OCI-LY3 (cell line): ENCODE results near the gene CDS2.

Experiments
- H2AFZ ChIP-seq: fragments of 200-600, 300-600 bp; shearing (Covaris generic); 2 replicates; pipeline ENCODE4 v1.6.0; 2014; ENCODE audit warnings: antibody characterized with exemption, low read depth, low read length
- H3K27ac ChIP-seq: fragments of 200-600, 300-600 bp; sonication (generic); 2 replicates; pipeline ENCODE4 v1.5.1; 2014; ENCODE audit warnings: mild to moderate bottlenecking, low read length, moderate library complexity, mixed read lengths
- H3K27me3 ChIP-seq: fragments of 200-600, 300-600 bp; sonication (generic); 2 replicates; pipeline ENCODE4 v1.6.1; 2014; ENCODE audit warnings: low read depth, low read length, mixed read lengths
- H3K36me3 ChIP-seq: fragments of 200-600, 300-600 bp; sonication (generic); replicated peaks from 2 replicates; pipeline ENCODE3; 2014; ENCODE audit warnings: low read depth, low read length, mixed read lengths
- H3K4me1 ChIP-seq: fragments of 300-600, 200-600 bp; sonication (generic); 2 replicates; pipeline ENCODE4 v1.6.1; 2014; ENCODE audit warnings: low read length, mixed read lengths
- H3K4me2 ChIP-seq: fragments of 200-600, 300-600 bp; sonication (generic); 2 replicates; pipeline ENCODE4 v1.6.1; 2014; ENCODE audit warnings: low read length, mixed read lengths
- H3K4me3 ChIP-seq: fragments of 300-600, 200-600 bp; sonication (generic); 2 replicates; pipeline ENCODE4 v1.5.1; 2014; ENCODE audit warnings: antibody characterized with exemption, mild to moderate bottlenecking, low read length, moderate library complexity
- H3K79me2 ChIP-seq: fragments of 300-600, 200-600 bp; shearing (Covaris generic); 2 replicates; pipeline ENCODE4 v1.6.1; 2014; ENCODE audit warnings: mild to moderate bottlenecking, low read length, mixed read lengths
- H3K9ac ChIP-seq: fragments of 300-600, 200-600 bp; shearing (Covaris generic); 2 replicates; pipeline ENCODE4 v1.6.0; 2014; ENCODE audit warnings: mild to moderate bottlenecking, low read length, moderate library complexity
- H3K9me3 ChIP-seq: fragments of 200-600, 300-600 bp; shearing (Covaris generic); 2 replicates; pipeline ENCODE4 v1.6.1; 2014; ENCODE audit warnings: low read length, mixed read lengths; ENCODE audit not compliant: insufficient read depth
- H4K20me1 ChIP-seq: fragments of 200-600, 300-600 bp; sonication (generic); 2 replicates; pipeline ENCODE4 v1.6.1; 2016; ENCODE audit warnings: low read length, mixed read lengths; ENCODE audit not compliant: insufficient read depth
- EZH2phosphoT487 ChIP-seq: fragments of 200-600 bp; shearing (Covaris generic); IDR thresholded peaks from 2 replicates; pipeline ENCODE4 v1.6.1; 2018; ENCODE audit warnings: antibody characterized with exemption, mixed run types, low read depth
- TF ChIP-seq, protein P1 (sequence below): fragments of 200-600, 300-600 bp; sonication (generic); IDR thresholded peaks from 2 replicates; pipeline ENCODE4 v1.5.1; 2014; ENCODE audit warnings: antibody characterized with exemption, low read length, low read depth

The CDS2 gene

DNA sequence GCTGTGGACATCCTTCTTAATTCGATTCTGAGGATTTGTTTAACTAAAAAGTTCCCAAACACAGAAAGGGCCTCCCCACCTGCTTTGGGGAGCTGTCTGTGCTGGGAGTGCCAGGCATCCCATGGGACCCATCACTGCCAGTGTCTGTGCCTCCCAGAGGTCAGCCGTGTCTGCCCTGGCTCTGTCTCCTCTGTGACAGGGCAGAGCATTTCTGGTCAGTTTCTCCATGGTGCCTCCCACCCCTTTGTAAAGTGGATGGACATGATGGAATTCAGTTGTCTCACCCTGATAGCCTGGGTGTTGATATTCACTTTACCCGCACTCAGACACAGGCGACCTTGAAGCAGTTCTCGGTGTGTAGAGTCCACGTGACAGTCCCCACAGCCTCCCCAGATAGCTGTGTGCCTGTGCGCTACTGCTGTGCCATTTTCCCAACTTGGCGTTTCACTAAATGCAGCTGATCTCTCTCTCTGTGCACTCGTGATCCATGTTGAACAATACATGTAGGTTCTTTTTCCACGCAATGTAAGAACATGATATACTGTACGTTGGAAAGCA lies 70.5 kb downstream of the CDS2 start:
- Histone ChIP-seq H3K79me2 (no peaks in the 10 kb centered on the region), H3K27me3 (no peaks in the 10 kb centered on the region), H3K9me3 (no peaks in the 10 kb centered on the region), H3K9ac (no peak overlapping the region), H3K4me3 (no peak overlapping the region), H3K4me2 (no peak overlapping the region), H2AFZ (no peak overlapping the region), H3K27ac (no peak overlapping the region), H3K36me3 (peaks cover 28% of the 10 kb centered on the region), H4K20me1 (peaks cover 11% of the 10 kb centered on the region), H3K4me1 (peaks cover 20% of the 10 kb centered on the region)
- TF ChIP-seq, protein P1, sequence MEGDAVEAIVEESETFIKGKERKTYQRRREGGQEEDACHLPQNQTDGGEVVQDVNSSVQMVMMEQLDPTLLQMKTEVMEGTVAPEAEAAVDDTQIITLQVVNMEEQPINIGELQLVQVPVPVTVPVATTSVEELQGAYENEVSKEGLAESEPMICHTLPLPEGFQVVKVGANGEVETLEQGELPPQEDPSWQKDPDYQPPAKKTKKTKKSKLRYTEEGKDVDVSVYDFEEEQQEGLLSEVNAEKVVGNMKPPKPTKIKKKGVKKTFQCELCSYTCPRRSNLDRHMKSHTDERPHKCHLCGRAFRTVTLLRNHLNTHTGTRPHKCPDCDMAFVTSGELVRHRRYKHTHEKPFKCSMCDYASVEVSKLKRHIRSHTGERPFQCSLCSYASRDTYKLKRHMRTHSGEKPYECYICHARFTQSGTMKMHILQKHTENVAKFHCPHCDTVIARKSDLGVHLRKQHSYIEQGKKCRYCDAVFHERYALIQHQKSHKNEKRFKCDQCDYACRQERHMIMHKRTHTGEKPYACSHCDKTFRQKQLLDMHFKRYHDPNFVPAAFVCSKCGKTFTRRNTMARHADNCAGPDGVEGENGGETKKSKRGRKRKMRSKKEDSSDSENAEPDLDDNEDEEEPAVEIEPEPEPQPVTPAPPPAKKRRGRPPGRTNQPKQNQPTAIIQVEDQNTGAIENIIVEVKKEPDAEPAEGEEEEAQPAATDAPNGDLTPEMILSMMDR = no peak
- TF ChIP-seq EZH2phosphoT487 = no peak

DNA sequence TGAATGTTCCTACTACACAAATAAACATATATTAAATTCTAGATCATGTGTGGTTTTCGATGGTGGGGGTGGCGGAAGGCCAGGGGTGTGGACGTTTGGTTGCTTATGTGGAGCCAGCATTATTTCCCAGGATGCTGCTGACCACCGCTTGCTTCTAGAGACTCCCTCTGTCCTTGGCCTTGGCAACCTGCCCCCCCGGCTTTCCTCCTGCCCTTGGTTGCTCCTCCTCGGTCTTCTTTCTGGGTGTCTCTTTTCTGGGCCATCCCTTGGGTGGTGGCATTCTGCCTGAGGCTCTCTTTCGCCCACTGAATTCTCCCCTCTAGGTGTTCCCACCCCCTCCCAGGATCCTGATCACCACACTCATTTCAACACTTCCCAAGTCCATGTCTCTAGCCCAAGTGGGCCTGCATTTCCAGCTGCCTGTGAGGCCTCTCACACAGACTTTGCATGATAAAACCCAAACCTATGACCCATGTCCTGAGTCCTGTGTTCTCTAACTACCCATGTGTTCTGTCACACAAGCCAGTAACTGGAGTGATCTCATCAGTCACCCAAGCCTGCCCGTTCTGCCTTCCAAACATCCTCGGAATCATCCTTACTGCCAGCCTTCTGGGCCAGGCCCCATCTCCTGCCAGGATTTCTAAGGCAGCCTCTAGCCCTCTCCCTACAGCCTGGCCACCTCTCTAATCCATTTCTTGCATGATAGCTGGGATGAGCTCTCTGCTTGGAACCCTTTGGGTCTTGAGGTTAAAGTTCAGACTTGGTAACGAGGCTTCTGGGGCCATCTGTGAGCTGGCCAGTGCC lies 71.2 kb downstream of the CDS2 start:
- TF ChIP-seq, protein P1 = no peak
- no peak for TF ChIP-seq EZH2phosphoT487
- Histone ChIP-seq H3K4me3 (no peak overlapping the region), H3K79me2 (no peaks in the 10 kb centered on the region), H3K9ac (no peak overlapping the region), H3K9me3 (no peaks in the 10 kb centered on the region), H2AFZ (no peak overlapping the region), H3K27ac (no peak overlapping the region), H4K20me1 (peaks cover 11% of the 10 kb centered on the region), H3K4me2 (no peak overlapping the region), H3K4me1 (peaks cover 13% of the 10 kb centered on the region), H3K27me3 (no peaks in the 10 kb centered on the region), H3K36me3 (peaks cover 28% of the 10 kb centered on the region)

DNA sequence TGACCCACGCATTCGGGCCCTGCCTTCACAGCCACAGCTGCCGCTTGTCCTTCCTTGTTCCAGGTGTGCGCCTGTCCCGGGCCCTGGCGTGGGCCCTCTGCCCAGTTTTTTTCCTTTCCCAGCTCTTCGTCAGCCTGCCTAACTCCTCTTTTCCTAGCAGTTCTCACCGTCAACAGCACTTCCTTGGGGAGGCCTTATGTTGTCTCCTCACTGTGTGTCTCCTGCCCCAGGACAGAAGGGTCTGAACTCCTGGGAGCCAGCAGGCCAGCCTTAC lies 71.8 kb downstream of the CDS2 start:
- no peak overlapping the region for H3K4me2 ChIP-seq
- no peak overlapping the region for H3K9ac ChIP-seq
- no peaks in the 10 kb centered on the region for H3K79me2 ChIP-seq
- H3K9me3 ChIP-seq = no peaks in the 10 kb centered on the region
- H4K20me1 ChIP-seq = peaks cover 8% of the 10 kb centered on the region
- no peak overlapping the region for H3K27ac ChIP-seq
- H3K4me3 ChIP-seq = no peak overlapping the region
- TF ChIP-seq, protein P1 = no peak
- TF ChIP-seq EZH2phosphoT487 = no peak
- H3K4me1 ChIP-seq = peaks cover 7% of the 10 kb centered on the region
- H3K36me3 ChIP-seq = peaks cover 28% of the 10 kb centered on the region
- no peak overlapping the region for H2AFZ ChIP-seq
- H3K27me3 ChIP-seq = no peaks in the 10 kb centered on the region

DNA sequence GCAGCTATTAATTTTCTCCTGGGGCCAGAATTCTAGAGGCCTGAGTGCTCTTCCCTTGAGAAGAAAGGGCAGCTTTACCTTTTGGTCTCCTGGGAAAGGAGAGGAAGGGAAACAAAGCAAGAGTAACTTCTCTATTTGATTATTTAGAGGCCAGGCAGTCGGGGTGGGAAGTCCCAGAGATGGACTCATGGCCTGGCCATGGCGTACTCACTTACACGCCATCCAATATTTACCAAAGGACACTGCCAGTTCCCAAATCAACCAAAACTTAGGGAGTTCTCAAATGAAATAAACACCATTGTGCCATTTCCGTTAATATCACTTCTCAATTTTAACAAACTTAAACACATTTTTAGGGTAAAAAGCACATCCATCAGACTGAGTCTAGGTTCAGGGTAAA lies 76.6 kb downstream of the CDS2 start:
- Histone ChIP-seq H3K9ac (no peak overlapping the region), H3K36me3 (peaks cover 11% of the 10 kb centered on the region), H3K9me3 (no peaks in the 10 kb centered on the region), H4K20me1 (0 out of 2 replicates have a peak, but pooled peaks cover 3% of the 10 kb centered on the region), H2AFZ (no peak overlapping the region), H3K4me2 (no peak overlapping the region), H3K79me2 (no peaks in the 10 kb centered on the region), H3K27ac (no peak overlapping the region), H3K4me1 (no peaks in the 10 kb centered on the region), H3K27me3 (no peaks in the 10 kb centered on the region), H3K4me3 (no peak overlapping the region)
- no peak for TF ChIP-seq EZH2phosphoT487
- TF ChIP-seq, protein P1 = no peak
